Stimulated activated CD4-positive, alpha-beta T cell treated with anti-CD3 and anti-CD28 coated beads, Interleukin-1b, Interleukin-23, amount 100 ng/mL, for 48 hours (primary cell): Measurements from ENCODE around the gene LRP1.

Source experiments
- DNase-seq: peaks from one replicate; pipeline ENCODE4 v3.0.0-alpha.2; 2020

Gene LRP1

GRCh38 chr12:57240926-57241401 lies 112.7 kb downstream of the LRP1 start:
- peak; percentile 44 for DNase-seq

GRCh38 chr12:57241402-57242310 lies 113.4 kb downstream of the LRP1 start:
- DNase-seq = no peak

GRCh38 chr12:57242329-57242690 lies 114.0 kb downstream of the LRP1 start:
- no peak for DNase-seq

- peak; percentile 64 for DNase-seq
These were observed 114.6 kb downstream of the LRP1 start for GRCh38 chr12:57242691-57243454.

GRCh38 chr12:57243521-57244311 lies 115.4 kb downstream of the LRP1 start:
- DNase-seq = peak; percentile 81

- DNase-seq = no peak
These were observed 116.0 kb downstream of the LRP1 start for GRCh38 chr12:57244312-57244696.

- no peak for DNase-seq
These were observed 118.8 kb downstream of the LRP1 start for GRCh38 chr12:57247041-57247440.

GRCh38 chr12:57248934-57249742 lies 120.9 kb downstream of the LRP1 start:
- DNase-seq = no peak

GRCh38 chr12:57250541-57250940 lies 122.3 kb downstream of the LRP1 start:
- no peak for DNase-seq

- no peak for DNase-seq
These were observed 122.7 kb downstream of the LRP1 start, which contains the start of gene STAC3 for GRCh38 chr12:57250956-57251355. STAC3 (minus strand) TSS chr12:57251187; CDS start chr12:57249636, 1,551 bp downstream.

GRCh38 chr12:57254506-57255280 lies 126.4 kb downstream of the LRP1 start:
- no peak for DNase-seq

- no peak for DNase-seq
These were observed 127.6 kb downstream of the LRP1 start for GRCh38 chr12:57255916-57256315.

GRCh38 chr12:57258977-57259970 lies 131.0 kb downstream of the LRP1 start:
- no peak for DNase-seq

GRCh38 chr12:57260366-57260765 lies 132.1 kb downstream of the LRP1 start:
- no peak for DNase-seq

- DNase-seq = no peak
These were observed 133.2 kb downstream of the LRP1 start for GRCh38 chr12:57261428-57261865.

- DNase-seq = no peak
These were observed 134.0 kb downstream of the LRP1 start for GRCh38 chr12:57262126-57262822.
